Uterus (tissue), 4 donors: ENCODE data around the gene FHIT. TPM values are rescaled to one million over a fixed set of nuclear protein-coding genes. Genes with fewer than 3 reads are reported as not detected.

Experiments used
- DNase-seq, 2 donors: peaks; one replicate each; pipeline ENCODE4 v3.0.0-alpha.2; 2019 to 2020
- H3K27ac ChIP-seq, 2 donors: fragments of 200-600 bp; sonication (generic); 1 replicate in 1 of 2; 2 replicates in 1 of 2; pipeline ENCODE4 v1.5.1; 2016 to 2018
- H3K27me3 ChIP-seq, 2 donors: fragments of 200-600 bp; sonication (generic); one replicate each; pipeline ENCODE4 v1.5.1; 2018 to 2019; ENCODE audit warnings: control low read depth in 1 of 2
- H3K36me3 ChIP-seq, 2 donors: fragments of 200-600 bp; sonication (generic); one replicate each; pipeline ENCODE4 v1.5.1; 2019; ENCODE audit warnings: control low read depth in 1 of 2
- H3K4me1 ChIP-seq, 2 donors: fragments of 200-600 bp; sonication (generic); one replicate each; pipeline ENCODE4 v1.5.1; 2018 to 2019; ENCODE audit warnings: control low read depth in 1 of 2
- H3K4me3 ChIP-seq, 2 donors: fragments of 200-600 bp; sonication (generic); 1 replicate in 1 of 2; 2 replicates in 1 of 2; pipeline ENCODE4 v1.5.1; 2018 to 2019; ENCODE audit warnings: mild to moderate bottlenecking in 1 of 2
- H3K9me3 ChIP-seq, 2 donors: fragments of 200-600 bp; sonication (generic); one replicate each; pipeline ENCODE4 v1.5.1; 2019; ENCODE audit warnings: control low read depth in 1 of 2
- POLR2A ChIP-seq, 2 donors: fragments of 450-650 bp; IDR thresholded peaks; one replicate each; pipeline ENCODE4 v1.6.1; 2016; ENCODE audit warnings: antibody characterized with exemption in 2 of 2, mild to moderate bottlenecking in 1 of 2, moderate library complexity in 1 of 2
- intact Hi-C: fragments of 100-400 bp; cut with DNase I; formaldehyde crosslinking; loops from one replicate; pipeline ENCODE4 v1.15.1; 2023; ENCODE audit warnings: low total_unique reads
- total RNA-seq, 4 donors: library from RNA; depleted of rRNA in 3 of 4; stranded (reverse); fragments of >200 nt in 3 of 4; gene quantifications; one replicate each; pipeline versions ENCODE4 v1.1.0 to v1.2.4, GENCODE V29; 2014 to 2023
- TF ChIP-seq, protein P1 (sequence below), 4 experiments: fragments of 200-600 bp in 2 of 4; fragments of 450-650 bp in 2 of 4; sonication (generic) in 2 of 4; IDR thresholded peaks; one replicate each; pipeline ENCODE4 v1.5.1; 2016 to 2019; ENCODE audit warnings: antibody characterized with exemption in 4 of 4, mild to moderate bottlenecking in 2 of 4, moderate library complexity in 1 of 4
- donor health status: DM: yes; HTN: yes; CAD: no.

FHIT gene
- total RNA-seq, 4 donors from 2014 or later, result 1.3 to 15.2 (median 7.3) TPM

DNA sequence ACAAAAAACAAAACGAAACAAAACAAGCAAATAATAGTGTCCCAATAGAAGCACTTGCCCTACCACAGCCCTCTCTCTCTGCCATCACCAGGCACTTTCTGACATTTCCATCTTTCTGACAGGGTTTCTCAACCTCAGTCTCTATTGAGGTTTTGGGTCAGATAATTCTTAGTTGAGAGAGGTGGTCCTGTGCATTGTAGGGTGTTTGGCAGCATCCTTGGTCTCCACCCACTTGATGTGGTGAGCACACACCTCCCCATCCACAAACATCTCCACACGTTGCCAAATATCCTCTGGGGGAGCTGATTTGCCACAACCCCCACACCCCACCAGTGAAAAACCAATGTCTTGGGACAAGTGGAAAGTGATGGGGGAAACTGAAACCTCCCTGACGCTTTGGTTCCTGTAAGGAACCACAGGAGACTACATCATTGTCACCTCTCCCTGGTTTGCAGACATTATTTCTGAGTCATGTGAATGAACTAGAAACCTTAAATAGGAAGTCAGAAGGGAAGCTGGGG, 1467.7 kb downstream of the FHIT start:
- H3K4me3 ChIP-seq, result no peak overlapping the region
- H3K4me1 ChIP-seq, result no peaks in the 10 kb centered on the region
- H3K27me3 ChIP-seq, result no peaks in the 10 kb centered on the region
- intact Hi-C loops, result no loop called here
- H3K27ac ChIP-seq, result no peak overlapping the region
- TF ChIP-seq, protein P1, sequence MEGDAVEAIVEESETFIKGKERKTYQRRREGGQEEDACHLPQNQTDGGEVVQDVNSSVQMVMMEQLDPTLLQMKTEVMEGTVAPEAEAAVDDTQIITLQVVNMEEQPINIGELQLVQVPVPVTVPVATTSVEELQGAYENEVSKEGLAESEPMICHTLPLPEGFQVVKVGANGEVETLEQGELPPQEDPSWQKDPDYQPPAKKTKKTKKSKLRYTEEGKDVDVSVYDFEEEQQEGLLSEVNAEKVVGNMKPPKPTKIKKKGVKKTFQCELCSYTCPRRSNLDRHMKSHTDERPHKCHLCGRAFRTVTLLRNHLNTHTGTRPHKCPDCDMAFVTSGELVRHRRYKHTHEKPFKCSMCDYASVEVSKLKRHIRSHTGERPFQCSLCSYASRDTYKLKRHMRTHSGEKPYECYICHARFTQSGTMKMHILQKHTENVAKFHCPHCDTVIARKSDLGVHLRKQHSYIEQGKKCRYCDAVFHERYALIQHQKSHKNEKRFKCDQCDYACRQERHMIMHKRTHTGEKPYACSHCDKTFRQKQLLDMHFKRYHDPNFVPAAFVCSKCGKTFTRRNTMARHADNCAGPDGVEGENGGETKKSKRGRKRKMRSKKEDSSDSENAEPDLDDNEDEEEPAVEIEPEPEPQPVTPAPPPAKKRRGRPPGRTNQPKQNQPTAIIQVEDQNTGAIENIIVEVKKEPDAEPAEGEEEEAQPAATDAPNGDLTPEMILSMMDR (IDR thresholded peaks at IDR 0.05), result no peak
- TF ChIP-seq POLR2A (IDR thresholded peaks at IDR 0.05), result no peak
- H3K9me3 ChIP-seq, result no peaks in the 10 kb centered on the region
- no peaks in the 10 kb centered on the region for H3K36me3 ChIP-seq
- DNase-seq, result no peak

GRCh38 chr3:59782664-59783063, 1468.6 kb downstream of the FHIT start:
- H3K36me3 ChIP-seq, result no peaks in the 10 kb centered on the region
- no peak overlapping the region for H3K4me3 ChIP-seq
- no peak for DNase-seq
- intact Hi-C loops, result no loop called here
- H3K9me3 ChIP-seq, result no peaks in the 10 kb centered on the region
- H3K27ac ChIP-seq, result no peak overlapping the region
- no peaks in the 10 kb centered on the region for H3K4me1 ChIP-seq
- no peaks in the 10 kb centered on the region for H3K27me3 ChIP-seq
- TF ChIP-seq, protein P1 (IDR thresholded peaks at IDR 0.05), result no peak
- no peak for TF ChIP-seq POLR2A (IDR thresholded peaks at IDR 0.05)

DNA sequence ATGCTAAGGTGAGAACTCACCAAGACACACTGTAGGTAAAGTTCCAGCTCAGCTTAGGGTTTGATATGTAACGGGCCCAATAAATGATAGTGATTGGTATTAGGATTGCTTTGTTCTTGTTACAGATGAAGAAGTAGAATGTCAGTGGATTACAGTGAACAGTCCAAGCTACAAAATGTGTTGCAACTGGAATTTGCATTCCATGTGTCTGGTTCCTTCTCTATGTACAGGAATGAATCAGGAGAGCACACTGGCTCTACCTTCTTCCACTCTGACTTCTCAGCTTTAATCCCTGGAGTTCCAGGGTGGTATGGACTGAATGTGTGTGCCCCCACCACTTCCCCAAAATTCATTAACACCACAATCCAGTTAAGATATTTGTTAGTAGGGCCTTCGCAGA, 1471.0 kb downstream of the FHIT start:
- TF ChIP-seq POLR2A (IDR thresholded peaks at IDR 0.05), result no peak
- TF ChIP-seq, protein P1 (IDR thresholded peaks at IDR 0.05), result no peak
- intact Hi-C loops, result no loop called here
- H3K4me1 ChIP-seq, result no peaks in the 10 kb centered on the region
- DNase-seq, result no peak
- no peaks in the 10 kb centered on the region for H3K27me3 ChIP-seq
- no peak overlapping the region for H3K4me3 ChIP-seq
- H3K27ac ChIP-seq, result no peak overlapping the region
- no peaks in the 10 kb centered on the region for H3K9me3 ChIP-seq
- H3K36me3 ChIP-seq, result no peaks in the 10 kb centered on the region

- Histone ChIP-seq H3K4me3 (no peak overlapping the region), H3K4me1 (no peaks in the 10 kb centered on the region), H3K27ac (no peak overlapping the region), H3K9me3 (no peaks in the 10 kb centered on the region), H3K27me3 (no peaks in the 10 kb centered on the region), H3K36me3 (no peaks in the 10 kb centered on the region)
- no peak for DNase-seq
- TF ChIP-seq, protein P1 (IDR thresholded peaks at IDR 0.05), result no peak
- TF ChIP-seq POLR2A (IDR thresholded peaks at IDR 0.05), result no peak
- intact Hi-C loops, result no loop called here
These were observed 1472.0 kb downstream of the FHIT start for GRCh38 chr3:59779260-59779659.

DNA sequence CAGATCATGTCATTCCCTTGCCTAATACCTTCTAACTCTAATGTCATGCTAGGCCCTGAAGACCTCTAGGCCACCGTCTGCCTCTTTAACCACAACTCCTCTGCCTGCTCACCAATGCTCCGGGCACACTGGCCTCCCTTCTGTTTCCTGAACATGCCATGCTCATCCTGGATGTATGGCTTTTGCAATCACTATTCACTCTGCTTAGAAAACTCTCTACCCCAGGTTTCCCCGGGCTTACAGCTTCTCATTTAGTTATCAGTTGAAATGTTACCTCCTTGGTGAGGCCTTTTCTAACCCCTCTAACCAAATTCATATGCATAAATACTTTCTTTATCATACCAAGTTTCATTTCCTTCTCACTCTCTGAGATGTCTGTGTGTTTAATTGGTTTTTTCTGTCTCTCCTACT, 1473.6 kb downstream of the FHIT start:
- intact Hi-C loops, result no loop called here
- DNase-seq, result no peak
- H3K9me3 ChIP-seq, result no peaks in the 10 kb centered on the region
- H3K4me3 ChIP-seq, result no peak overlapping the region
- H3K27ac ChIP-seq, result no peak overlapping the region
- no peaks in the 10 kb centered on the region for H3K4me1 ChIP-seq
- no peaks in the 10 kb centered on the region for H3K36me3 ChIP-seq
- TF ChIP-seq, protein P1 (IDR thresholded peaks at IDR 0.05), result no peak
- no peak for TF ChIP-seq POLR2A (IDR thresholded peaks at IDR 0.05)
- H3K27me3 ChIP-seq, result no peaks in the 10 kb centered on the region
